ENCODE data around the gene CAMK2G. TPM values are rescaled to one million over a fixed set of nuclear protein-coding genes. Genes with fewer than 3 reads are reported as not detected.

The CAMK2G gene
- 10 to 100 TPM; 34.4 to 38.4 TPM for total RNA-seq
- polyA plus RNA-seq (2013, experiment 1 of 2) = 48.9 TPM
- polyA plus RNA-seq (2013, experiment 2 of 2) = 56.9 TPM
- 6.1 to 117 (median 60.2) reads per million in 172 experiments for total RNA-seq

DNA sequence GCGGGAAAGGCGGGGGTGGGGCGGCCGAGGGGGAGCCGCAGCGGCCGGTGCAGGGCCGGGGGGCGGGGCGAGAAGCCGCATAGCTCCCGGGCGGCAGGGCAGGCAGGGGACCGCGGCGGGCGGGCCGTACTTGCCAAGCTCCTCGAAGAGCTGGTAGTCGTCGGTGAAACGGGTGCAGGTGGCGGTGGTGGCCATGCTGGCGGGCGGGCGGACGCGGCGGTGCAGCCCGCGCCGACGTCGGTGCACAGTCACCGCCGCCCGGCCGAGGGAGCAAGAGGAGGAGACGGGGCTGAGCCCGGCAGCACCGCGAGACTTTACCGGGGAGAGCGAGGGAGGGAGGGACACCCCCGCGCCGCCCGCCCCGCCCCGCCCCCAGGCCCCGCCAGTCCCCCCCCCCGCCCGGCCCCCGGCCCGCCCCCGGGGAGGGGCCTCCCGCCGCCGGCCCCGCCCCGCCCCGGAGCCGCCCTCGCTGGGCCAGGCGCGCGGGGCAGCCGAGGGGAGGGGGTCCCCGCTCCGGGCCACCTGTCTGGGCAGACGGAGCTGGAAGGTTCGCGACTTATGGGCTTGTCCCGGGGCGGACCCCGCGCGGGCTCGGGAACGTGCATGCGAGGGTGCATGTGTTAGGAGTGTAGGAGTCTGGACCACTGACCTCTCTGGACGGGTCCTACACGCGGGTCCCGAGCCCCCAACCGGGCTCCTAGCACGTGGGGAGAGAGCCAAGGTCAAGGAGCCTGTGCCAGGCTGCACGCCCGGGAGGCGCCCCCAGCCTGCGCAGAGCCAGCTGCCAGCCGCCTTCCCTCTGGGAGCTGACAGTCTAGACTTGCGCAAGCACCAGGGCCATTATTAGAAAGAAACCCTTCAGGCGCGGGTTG is at the start of gene CAMK2G:
Gene CAMK2G, minus strand, starts transcription at position 289 of the 872 bp plus-strand sequence. Its CDS starts 94 bp downstream, at position 195.
- Mint-ChIP-seq H3K9me3 (no peaks in the 10 kb centered on the region), H3K4me3 (peak within 1 kb of the TSS; percentile 91), H3K27ac (peak within 1 kb of the TSS; percentile 94), H3K36me3 (ENCODE audit: low read depth) (peaks cover 44% of the 10 kb centered on the region), H3K4me1 (ENCODE audit: low read depth) (peaks cover 56% of the 10 kb centered on the region), H3K27me3 (no peaks in the 10 kb centered on the region)
- ChIA-PET POLR2A (interaction anchor here (0.6 to 2.8 kb wide), 17 partner anchors 10 to 276 kb away, joined by 3 to 51 read pairs (median 4); partner anchors contain the start of genes ADK, AP3M1 and CHCHD1), CTCF (interaction anchor here (1.6 to 1.8 kb wide), 2 partner anchors 25 to 66 kb away, joined by 6 to 9 read pairs; no protein-coding TSS in a partner anchor)
- peak; percentile 76 for ATAC-seq (ENCODE audit: poor library complexity)
- intact Hi-C loops (cut with DNase I, micrococcal nuclease) = loop anchor here (1.0 to 10.0 kb wide), 6 partner anchors 25 to 1360 kb away; partner anchors contain the start of genes KAT6B (in 2 of the 2), ADK (in 1 of the 2), AP3M1 (in 1 of the 2) and COMTD1 (in 1 of the 2)
- TF ChIP-seq, protein P1, sequence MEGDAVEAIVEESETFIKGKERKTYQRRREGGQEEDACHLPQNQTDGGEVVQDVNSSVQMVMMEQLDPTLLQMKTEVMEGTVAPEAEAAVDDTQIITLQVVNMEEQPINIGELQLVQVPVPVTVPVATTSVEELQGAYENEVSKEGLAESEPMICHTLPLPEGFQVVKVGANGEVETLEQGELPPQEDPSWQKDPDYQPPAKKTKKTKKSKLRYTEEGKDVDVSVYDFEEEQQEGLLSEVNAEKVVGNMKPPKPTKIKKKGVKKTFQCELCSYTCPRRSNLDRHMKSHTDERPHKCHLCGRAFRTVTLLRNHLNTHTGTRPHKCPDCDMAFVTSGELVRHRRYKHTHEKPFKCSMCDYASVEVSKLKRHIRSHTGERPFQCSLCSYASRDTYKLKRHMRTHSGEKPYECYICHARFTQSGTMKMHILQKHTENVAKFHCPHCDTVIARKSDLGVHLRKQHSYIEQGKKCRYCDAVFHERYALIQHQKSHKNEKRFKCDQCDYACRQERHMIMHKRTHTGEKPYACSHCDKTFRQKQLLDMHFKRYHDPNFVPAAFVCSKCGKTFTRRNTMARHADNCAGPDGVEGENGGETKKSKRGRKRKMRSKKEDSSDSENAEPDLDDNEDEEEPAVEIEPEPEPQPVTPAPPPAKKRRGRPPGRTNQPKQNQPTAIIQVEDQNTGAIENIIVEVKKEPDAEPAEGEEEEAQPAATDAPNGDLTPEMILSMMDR (IDR thresholded peaks at IDR 0.05) = no peak
- Histone ChIP-seq H3K4me1 (ENCODE audit: insufficient read depth, low read length) (peaks cover 67% of the 10 kb centered on the region), H3K9me3 (ENCODE audit: control insufficient read depth in 1 of 2, insufficient read depth in 1 of 2, low read length in 2 of 2) (no peaks in the 10 kb centered on the region), H3K27ac (ENCODE audit: low read depth in 1 of 2, low read length in 2 of 2) (peak within 1 kb of the TSS; percentile 79 to 84), H3K27me3 (ENCODE audit: control insufficient read depth in 1 of 2, insufficient read depth in 2 of 2, low read length in 2 of 2) (no peaks in the 10 kb centered on the region), H3K4me3 (ENCODE audit: low read length) (peak within 1 kb of the TSS; percentile 95), H3K36me3 (ENCODE audit: insufficient read depth, low read length) (peaks cover 33% of the 10 kb centered on the region)
- peak; percentile 66 to 94 (median 81) for DNase-seq

DNA sequence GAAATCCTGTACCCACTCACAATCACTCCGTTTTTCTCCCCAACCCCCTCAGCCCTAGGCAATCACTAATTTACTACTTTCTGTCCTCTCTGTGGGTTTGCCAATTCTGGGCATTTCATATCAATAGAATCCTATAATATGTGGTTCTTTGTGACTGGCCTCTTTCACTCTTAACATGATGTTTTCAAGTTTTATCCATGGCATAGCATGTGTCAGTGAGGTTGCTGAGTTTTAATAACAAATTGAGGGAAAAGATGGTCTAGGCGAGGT is 48.4 kb upstream of the CAMK2G start:
- Histone ChIP-seq H3K27ac (ENCODE audit: low read depth in 1 of 2, low read length in 2 of 2) (no peak overlapping the region), H3K27me3 (ENCODE audit: control insufficient read depth in 1 of 2, insufficient read depth in 2 of 2, low read length in 2 of 2) (peaks cover 6 to 14% of the 10 kb centered on the region in 2 experiments), H3K4me3 (ENCODE audit: low read length) (no peak overlapping the region), H3K36me3 (ENCODE audit: insufficient read depth, low read length) (no peaks in the 10 kb centered on the region), H3K9me3 (ENCODE audit: control insufficient read depth in 1 of 2, insufficient read depth in 1 of 2, low read length in 2 of 2) (peaks cover 0 to 14% of the 10 kb centered on the region in 2 experiments), H3K4me1 (ENCODE audit: insufficient read depth, low read length) (peaks cover 34% of the 10 kb centered on the region)
- intact Hi-C loops (cut with DNase I, micrococcal nuclease) = loop anchor here in 1 of 2 experiments (5.0 kb wide), 1 partner anchor 35 kb away; no protein-coding TSS in a partner anchor
- peaks cover 28% of the 10 kb centered on the region for H3K4me1 Mint-ChIP-seq (ENCODE audit: low read depth)
- no peaks in the 10 kb centered on the region for H3K9me3 Mint-ChIP-seq
- TF ChIP-seq, protein P1 (IDR thresholded peaks at IDR 0.05) = no peak
- H3K36me3 Mint-ChIP-seq (ENCODE audit: low read depth) = no peaks in the 10 kb centered on the region
- DNase-seq (no peak), ATAC-seq (ENCODE audit: poor library complexity) (no peak)
- CTCF ChIA-PET = interaction anchor here (1.2 kb wide), 1 partner anchor 18 kb away, joined by 4 read pairs; no protein-coding TSS in a partner anchor
- POLR2A ChIA-PET = no interaction called here
- H3K4me3 Mint-ChIP-seq = peak overlapping the region; percentile 28
- no peak overlapping the region for H3K27ac Mint-ChIP-seq
- peaks cover 51% of the 10 kb centered on the region for H3K27me3 Mint-ChIP-seq

DNA sequence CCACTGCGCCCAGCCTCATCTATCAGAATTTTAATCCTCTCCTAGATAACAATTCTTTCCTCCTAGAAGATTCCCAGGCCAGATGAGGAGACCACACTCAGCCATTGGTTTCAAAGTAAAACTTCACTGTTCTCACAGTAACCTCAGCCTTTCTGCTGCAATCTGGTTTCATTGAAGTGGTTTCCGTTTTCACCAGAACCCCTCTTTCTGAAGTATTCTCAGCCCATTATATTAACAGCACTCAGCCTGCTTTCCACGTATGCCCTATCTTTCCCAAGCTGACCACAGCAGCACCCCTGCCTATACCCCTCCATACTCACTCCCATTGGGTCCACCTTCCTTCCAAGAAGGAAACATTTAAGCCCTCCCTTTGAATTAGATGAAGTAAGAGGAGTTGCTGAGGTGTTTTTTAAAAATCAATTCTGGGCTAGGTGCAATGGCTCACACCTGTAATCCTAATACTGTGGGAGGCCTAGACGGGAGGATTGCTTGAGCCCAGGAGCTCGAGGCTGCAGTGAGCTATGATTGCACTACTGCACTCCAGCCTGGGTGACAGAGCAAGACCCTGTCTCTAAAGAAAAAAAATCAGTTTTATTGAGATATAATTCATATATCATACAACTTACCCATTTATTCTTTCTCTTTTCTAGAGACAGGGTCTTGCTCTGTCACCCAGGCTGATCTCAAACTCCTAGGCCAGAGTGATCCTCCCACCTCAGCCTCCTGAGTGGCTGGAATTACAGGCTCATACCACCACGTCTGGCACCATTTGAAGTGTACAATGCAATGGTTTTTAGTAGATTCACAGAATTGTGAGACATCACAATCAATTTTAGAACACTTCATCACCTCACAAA is 47.9 kb upstream of the CAMK2G start:
- H3K4me3 Mint-ChIP-seq = peak overlapping the region; percentile 65
- peak in 6 of 14 experiments; percentile 13 to 78 (median 54) for DNase-seq
- POLR2A ChIA-PET = no interaction called here
- CTCF ChIA-PET = interaction anchor here (1.2 kb wide), 1 partner anchor 18 kb away, joined by 4 read pairs; no protein-coding TSS in a partner anchor
- H3K4me3 ChIP-seq (ENCODE audit: low read length) = no peak overlapping the region
- peaks cover 45% of the 10 kb centered on the region for H3K27me3 Mint-ChIP-seq
- intact Hi-C loops (cut with DNase I, micrococcal nuclease) = loop anchor here in 1 of 2 experiments (5.0 kb wide), 1 partner anchor 35 kb away; no protein-coding TSS in a partner anchor
- no peaks in the 10 kb centered on the region for H3K36me3 Mint-ChIP-seq (ENCODE audit: low read depth)
- H3K9me3 Mint-ChIP-seq = no peaks in the 10 kb centered on the region
- peaks cover 37% of the 10 kb centered on the region for H3K4me1 ChIP-seq (ENCODE audit: insufficient read depth, low read length)
- H3K27me3 ChIP-seq (ENCODE audit: control insufficient read depth in 1 of 2, insufficient read depth in 2 of 2, low read length in 2 of 2) = peaks cover 3 to 14% of the 10 kb centered on the region in 2 experiments
- peaks cover 0 to 14% of the 10 kb centered on the region in 2 experiments for H3K9me3 ChIP-seq (ENCODE audit: control insufficient read depth in 1 of 2, insufficient read depth in 1 of 2, low read length in 2 of 2)
- H3K36me3 ChIP-seq (ENCODE audit: insufficient read depth, low read length) = no peaks in the 10 kb centered on the region
- ATAC-seq (ENCODE audit: poor library complexity) = peak; percentile 91
- no peak overlapping the region for H3K27ac ChIP-seq (ENCODE audit: low read depth in 1 of 2, low read length in 2 of 2)
- H3K27ac Mint-ChIP-seq = no peak overlapping the region
- TF ChIP-seq, protein P1 (IDR thresholded peaks at IDR 0.05) = no peak
- H3K4me1 Mint-ChIP-seq (ENCODE audit: low read depth) = peaks cover 28% of the 10 kb centered on the region

All from CD4-positive, alpha-beta T cell (primary cell).